ENCODE data around the gene MLYCD.

MLYCD gene

GRCh38 chr16:83951544-83951943 is 52.6 kb downstream of the MLYCD start:
- no peak overlapping the region for H2AFZ ChIP-seq (ENCODE audit: low read depth)

GRCh38 chr16:83952587-83952939 is 53.6 kb downstream of the MLYCD start:
- Histone ChIP-seq H4K20me1 (ENCODE audit: insufficient read depth) (no peaks in the 10 kb centered on the region), H3K79me2 (ENCODE audit: insufficient read depth, low read depth) (no peaks in the 10 kb centered on the region), H2AFZ (ENCODE audit: low read depth) (peak overlapping the region; percentile 93), H3K36me3 (ENCODE audit: insufficient read depth) (no peaks in the 10 kb centered on the region), H3K27ac (peak overlapping the region; percentile 51; the same call in 1 of the 2 replicates), H3K4me3 (IDR thresholded peaks at IDR 0.05; ENCODE audit: insufficient read depth, low read depth, low read length) (no peak overlapping the region), H3K4me1 (ENCODE audit: low read depth, poor library complexity, severe bottlenecking) (peaks cover 16% of the 10 kb centered on the region), H3K27me3 (ENCODE audit: insufficient read depth, low read depth) (no peaks in the 10 kb centered on the region), H3K4me2 (peak overlapping the region; percentile 89), H3K9ac (peak overlapping the region; percentile 75; the same call in 1 of the 2 replicates)
- no peak for TF ChIP-seq CTCF (conservative IDR thresholded peaks at IDR 0.05; ENCODE audit: low read depth, low read length)

More at GRCh38 chr16:83951544-83951943, 52.6 kb downstream of the MLYCD start:
- Histone ChIP-seq H3K79me2 (ENCODE audit: insufficient read depth, low read depth) (no peaks in the 10 kb centered on the region), H3K27me3 (ENCODE audit: insufficient read depth, low read depth) (no peaks in the 10 kb centered on the region), H4K20me1 (ENCODE audit: insufficient read depth) (no peaks in the 10 kb centered on the region), H3K4me1 (ENCODE audit: low read depth, poor library complexity, severe bottlenecking) (peaks cover 16% of the 10 kb centered on the region), H3K4me3 (IDR thresholded peaks at IDR 0.05; ENCODE audit: insufficient read depth, low read depth, low read length) (no peak overlapping the region), H3K36me3 (ENCODE audit: insufficient read depth) (no peaks in the 10 kb centered on the region), H3K9ac (no peak overlapping the region), H3K4me2 (no peak overlapping the region), H3K27ac (no peak overlapping the region)
- TF ChIP-seq CTCF (conservative IDR thresholded peaks at IDR 0.05; ENCODE audit: low read depth, low read length), result no peak

DNA sequence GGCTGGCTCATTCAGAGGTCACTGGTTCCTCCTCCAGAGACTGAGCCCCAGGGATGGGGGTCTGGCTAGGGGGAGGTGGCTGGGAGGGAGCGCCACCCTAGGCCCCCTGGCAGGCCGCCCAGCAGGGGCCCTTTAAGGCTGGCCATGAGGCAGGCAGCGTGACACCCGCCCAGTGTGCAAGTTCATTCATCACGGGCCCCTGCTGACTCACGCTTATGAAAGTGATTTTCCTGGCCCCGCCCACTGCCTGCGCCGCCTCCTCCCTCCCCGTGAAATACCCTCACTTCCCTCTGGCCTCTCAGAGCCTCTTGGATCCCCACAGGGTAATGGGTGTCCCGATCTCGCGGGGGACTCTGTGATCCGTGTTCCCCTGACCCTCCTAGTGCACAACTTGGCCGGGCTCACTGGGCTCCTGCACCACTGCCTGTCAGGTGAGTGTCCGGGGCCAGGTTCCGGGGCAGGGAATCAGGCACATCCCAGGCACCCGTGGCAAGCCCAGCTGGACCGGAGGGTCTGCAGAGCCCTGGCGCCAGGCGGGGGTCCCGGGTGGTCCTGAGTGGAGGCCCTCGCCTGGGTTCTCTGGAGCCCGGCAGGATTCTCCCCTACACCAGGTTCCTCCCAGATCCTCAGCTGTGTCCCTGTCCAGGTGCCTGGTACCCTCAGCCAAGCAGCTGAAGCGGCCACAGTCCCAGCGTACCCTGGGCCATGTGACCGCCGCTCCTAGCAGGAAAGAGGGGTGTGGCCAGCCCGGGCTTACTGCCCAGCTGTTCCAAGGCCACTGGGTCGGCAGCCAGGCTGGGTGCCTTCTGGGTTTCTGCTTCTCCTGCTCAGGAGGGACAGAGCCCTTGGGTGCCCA is 54.3 kb downstream of the MLYCD start, which contains the start of gene OSGIN1:
OSGIN1 (plus strand) TSS at position 301 of the 856 bp plus-strand sequence. CDS start 4,432 bp downstream, outside the sequence.
- Histone ChIP-seq H2AFZ (ENCODE audit: low read depth) (peak within 1 kb of the TSS; percentile 93), H4K20me1 (ENCODE audit: insufficient read depth) (no peaks in the 10 kb centered on the region), H3K4me1 (ENCODE audit: low read depth, poor library complexity, severe bottlenecking) (peaks cover 16% of the 10 kb centered on the region), H3K27ac (peak within 1 kb of the TSS; percentile 51; the same call in 1 of the 2 replicates), H3K4me2 (peak within 1 kb of the TSS; percentile 89), H3K9ac (peak within 1 kb of the TSS; percentile 75; the same call in 1 of the 2 replicates), H3K4me3 (IDR thresholded peaks at IDR 0.05; ENCODE audit: insufficient read depth, low read depth, low read length) (no peak within 1 kb of the TSS), H3K36me3 (ENCODE audit: insufficient read depth) (no peaks in the 10 kb centered on the region), H3K27me3 (ENCODE audit: insufficient read depth, low read depth) (no peaks in the 10 kb centered on the region), H3K79me2 (ENCODE audit: insufficient read depth, low read depth) (no peaks in the 10 kb centered on the region)
- no peak for TF ChIP-seq CTCF (conservative IDR thresholded peaks at IDR 0.05; ENCODE audit: low read depth, low read length)

GRCh38 chr16:83953796-83954576 is 55.1 kb downstream of the MLYCD start:
- H3K4me2 ChIP-seq, result peak overlapping the region; percentile 89
- H3K79me2 ChIP-seq (ENCODE audit: insufficient read depth, low read depth), result no peaks in the 10 kb centered on the region
- no peaks in the 10 kb centered on the region for H4K20me1 ChIP-seq (ENCODE audit: insufficient read depth)
- no peak overlapping the region for H3K4me3 ChIP-seq (IDR thresholded peaks at IDR 0.05; ENCODE audit: insufficient read depth, low read depth, low read length)
- peak; percentile 82 for TF ChIP-seq CTCF (conservative IDR thresholded peaks at IDR 0.05; ENCODE audit: low read depth, low read length)
- peaks cover 16% of the 10 kb centered on the region for H3K4me1 ChIP-seq (ENCODE audit: low read depth, poor library complexity, severe bottlenecking)
- H3K9ac ChIP-seq, result peak overlapping the region; percentile 75; the same call in 1 of the 2 replicates
- H2AFZ ChIP-seq (ENCODE audit: low read depth), result peak overlapping the region; percentile 93
- no peaks in the 10 kb centered on the region for H3K27me3 ChIP-seq (ENCODE audit: insufficient read depth, low read depth)
- peak overlapping the region; percentile 13; the same call in 1 of the 2 replicates for H3K27ac ChIP-seq
- no peaks in the 10 kb centered on the region for H3K36me3 ChIP-seq (ENCODE audit: insufficient read depth)

All from KMS-11 (cell line).